Sciatic nerve (tissue), 2 donors: ENCODE data around the gene CR1L. TPM values are rescaled to one million over a fixed set of nuclear protein-coding genes. Genes with fewer than 3 reads are reported as not detected.
"Not testable (repeated sequence)": the region's sequence is repeated elsewhere in the genome, so short reads cannot be mapped to it uniquely, and the experiment has no call there.

Experiments used
- ATAC-seq: fragments of 200-7000 bp; cut with Tn5 transposase; one replicate; pipeline ENCODE4 v1.9.1; 2020; ENCODE audit warnings: mild to moderate bottlenecking, moderate library complexity
- DNase-seq: peaks from one replicate; pipeline ENCODE4 v3.0.0-alpha.2; 2020; ENCODE audit warnings: low spot score
- intact Hi-C: fragments of 100-400 bp; cut with DNase I; formaldehyde crosslinking; loops from one replicate; pipeline ENCODE4 v1.14.2; 2022
- total RNA-seq: library from RNA; stranded (reverse); fragmentation: NEBNext Ultra II Directional; extraction: Animal tissue kit (Norgen Biotek cat#: 25700); gene quantifications from one replicate; pipeline ENCODE4 v1.2.1, GENCODE V29; 2021
- donor health status: DM: no; HTN: no; CAD: no.
- donor health status: DM: no; HTN: no; CAD: no.

The CR1L gene
- total RNA-seq, 1 donor from 2014 or later: 0.45 TPM

DNA sequence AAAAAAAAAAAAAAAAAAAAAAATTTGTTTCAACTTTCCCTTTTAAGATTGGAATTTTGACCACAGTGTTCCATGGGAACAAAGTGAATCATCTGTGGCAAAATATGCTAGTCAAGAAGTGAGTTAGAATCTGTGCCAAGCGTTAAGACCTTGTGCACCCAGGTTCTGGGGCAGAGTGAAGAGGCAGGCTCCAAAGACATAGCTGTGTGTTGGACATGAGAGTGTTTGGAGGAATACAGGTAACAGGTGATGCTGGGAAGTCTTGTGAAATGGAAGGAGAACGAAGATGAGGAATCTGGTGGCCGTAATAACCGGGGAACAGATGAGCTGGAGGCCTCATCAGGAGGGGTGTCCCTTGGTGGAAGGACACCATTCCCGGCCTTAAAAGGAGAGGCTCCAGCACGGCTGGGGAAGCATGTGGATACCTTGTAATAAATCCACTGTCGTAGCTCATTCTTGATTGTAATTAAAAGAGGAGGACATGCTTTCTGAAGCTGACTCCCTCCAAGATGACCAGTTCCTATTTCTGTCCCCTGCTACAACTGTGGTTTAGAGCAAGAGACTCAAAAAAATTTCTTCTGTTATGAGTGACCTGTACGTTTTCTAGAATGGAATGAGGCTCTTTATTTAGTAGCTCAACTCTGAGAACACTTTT is 92.7 kb downstream of the CR1L start:
- intact Hi-C loops, DNase-seq, ATAC-seq: not testable (repeated sequence)

DNA sequence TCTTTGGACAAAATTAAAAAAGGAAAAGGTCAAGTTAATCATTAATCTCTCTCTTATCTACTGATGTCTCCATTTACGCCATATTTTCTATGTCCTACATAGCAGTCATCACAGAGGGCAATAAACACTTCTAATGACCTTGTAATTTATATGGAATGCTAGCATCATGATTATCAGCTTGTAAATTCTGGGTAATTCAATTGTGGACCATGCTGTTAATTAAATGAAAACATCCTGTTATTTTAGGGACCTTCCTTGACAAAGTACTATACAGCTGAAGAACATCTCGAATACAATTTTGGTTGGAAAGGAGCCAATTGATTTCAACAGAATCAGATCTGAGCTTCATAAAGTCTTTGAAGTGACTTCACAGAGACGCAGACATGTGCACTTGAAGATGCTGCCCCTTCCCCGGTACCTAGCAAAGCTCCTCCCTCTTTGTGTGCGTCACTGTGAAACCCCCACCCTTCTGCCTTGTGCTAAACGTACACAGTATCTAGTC is 93.3 kb downstream of the CR1L start:
- ATAC-seq, intact Hi-C loops, DNase-seq: not testable (repeated sequence)

DNA sequence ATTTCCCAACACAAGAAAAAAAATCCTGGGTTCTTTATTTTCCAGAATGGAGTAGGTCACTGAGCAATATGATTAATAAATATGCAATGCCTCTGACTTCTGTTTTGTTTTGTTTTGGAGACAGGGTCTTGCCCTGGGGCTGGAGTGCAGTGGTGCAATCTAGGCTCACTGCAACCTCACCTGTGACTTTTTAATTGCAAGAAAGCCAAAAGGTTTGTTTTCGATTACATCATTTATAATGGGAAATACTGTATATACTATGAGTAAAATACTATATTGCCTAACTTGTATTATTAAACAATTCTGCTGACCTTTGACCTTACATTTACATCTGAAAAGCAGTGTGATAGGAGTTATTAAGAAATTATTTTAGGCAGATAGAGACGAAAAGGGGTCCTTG is 95.3 kb downstream of the CR1L start:
- intact Hi-C loops: no loop called here
- DNase-seq (no peak), ATAC-seq (no peak)

DNA sequence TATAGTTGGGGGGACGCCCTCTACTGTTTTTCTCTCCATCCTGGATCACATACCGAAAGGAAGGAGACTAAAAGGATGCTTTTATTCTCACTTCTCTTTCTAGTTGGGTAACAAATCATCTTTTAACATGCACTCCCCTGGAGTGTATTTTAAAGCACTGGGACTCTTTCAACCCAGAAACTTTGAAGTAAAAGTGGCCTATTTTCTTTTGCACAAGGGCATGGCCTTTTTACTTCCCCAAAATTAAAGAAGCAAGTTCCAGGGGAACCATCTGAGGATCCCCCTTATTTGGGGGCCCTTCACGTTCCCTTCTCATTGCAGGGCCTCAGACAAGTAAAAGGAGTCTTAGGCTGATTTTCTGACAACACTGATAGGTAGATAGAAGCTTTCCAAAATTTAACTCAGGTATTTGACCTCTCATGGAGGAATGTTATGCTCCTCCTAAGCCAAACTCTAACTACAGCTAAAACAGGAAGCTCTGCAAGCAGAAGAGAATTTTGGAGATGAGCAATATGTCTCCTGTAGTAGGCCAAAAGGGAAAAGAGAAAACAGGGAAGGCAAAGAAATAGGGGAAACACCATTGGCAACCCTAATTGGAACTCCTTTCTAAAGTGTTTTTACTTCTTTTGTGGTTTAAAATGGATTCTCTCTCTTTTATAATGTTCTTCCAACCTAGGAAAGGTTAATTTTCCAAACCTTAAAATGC is 98.1 kb downstream of the CR1L start:
- ATAC-seq: no peak
- intact Hi-C loops: no loop called here

DNA sequence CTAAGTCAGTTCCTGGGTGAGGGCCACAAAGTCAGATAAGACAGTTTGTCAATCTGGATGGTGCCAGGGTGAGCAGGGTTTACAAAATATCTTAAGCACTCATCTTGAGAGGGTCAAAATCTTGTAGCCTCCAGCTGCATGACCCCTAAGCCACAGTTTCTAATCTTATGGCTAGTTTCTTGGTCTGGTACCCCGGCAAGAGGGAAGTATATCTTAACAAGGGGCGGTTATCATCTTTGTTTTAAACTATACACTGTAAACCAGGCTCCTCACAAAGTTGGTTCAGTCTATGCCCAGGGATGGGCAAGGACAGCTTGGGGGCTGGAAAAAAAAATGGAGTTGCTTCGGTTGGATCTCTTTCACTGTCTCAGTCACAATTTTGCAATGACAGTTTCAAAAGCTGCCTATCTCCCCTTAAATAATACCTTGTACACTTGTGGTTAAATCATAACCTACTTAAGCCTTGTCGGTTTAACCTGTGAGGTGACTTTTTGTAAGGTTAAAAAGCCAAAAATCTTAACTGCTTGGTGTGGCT is 99.1 kb downstream of the CR1L start:
- DNase-seq (no peak), ATAC-seq (no peak)
- intact Hi-C loops: no loop called here

More for the DNA sequence above, 98.1 kb downstream of the CR1L start:
- DNase-seq: no peak

DNA sequence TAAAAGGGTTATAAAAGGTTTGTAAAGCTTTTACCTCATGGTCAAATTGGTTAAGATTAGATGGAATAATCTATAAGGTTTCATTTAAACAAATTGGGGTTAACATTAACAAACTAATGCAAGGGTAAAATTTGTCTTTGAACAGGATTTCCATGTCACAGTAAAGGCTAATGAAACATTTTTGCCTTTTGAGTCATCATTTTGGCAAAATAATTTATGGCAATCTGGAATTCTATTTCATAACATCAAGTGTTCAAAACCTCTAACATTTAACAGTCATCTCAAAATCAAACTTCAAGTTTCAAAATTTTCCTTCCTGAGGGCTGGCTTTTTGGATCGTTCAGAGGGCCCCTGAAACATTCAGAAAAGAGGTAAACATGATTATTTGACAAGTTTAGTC is 100.4 kb downstream of the CR1L start:
- ATAC-seq (no peak), DNase-seq (no peak)
- intact Hi-C loops: no loop called here

DNA sequence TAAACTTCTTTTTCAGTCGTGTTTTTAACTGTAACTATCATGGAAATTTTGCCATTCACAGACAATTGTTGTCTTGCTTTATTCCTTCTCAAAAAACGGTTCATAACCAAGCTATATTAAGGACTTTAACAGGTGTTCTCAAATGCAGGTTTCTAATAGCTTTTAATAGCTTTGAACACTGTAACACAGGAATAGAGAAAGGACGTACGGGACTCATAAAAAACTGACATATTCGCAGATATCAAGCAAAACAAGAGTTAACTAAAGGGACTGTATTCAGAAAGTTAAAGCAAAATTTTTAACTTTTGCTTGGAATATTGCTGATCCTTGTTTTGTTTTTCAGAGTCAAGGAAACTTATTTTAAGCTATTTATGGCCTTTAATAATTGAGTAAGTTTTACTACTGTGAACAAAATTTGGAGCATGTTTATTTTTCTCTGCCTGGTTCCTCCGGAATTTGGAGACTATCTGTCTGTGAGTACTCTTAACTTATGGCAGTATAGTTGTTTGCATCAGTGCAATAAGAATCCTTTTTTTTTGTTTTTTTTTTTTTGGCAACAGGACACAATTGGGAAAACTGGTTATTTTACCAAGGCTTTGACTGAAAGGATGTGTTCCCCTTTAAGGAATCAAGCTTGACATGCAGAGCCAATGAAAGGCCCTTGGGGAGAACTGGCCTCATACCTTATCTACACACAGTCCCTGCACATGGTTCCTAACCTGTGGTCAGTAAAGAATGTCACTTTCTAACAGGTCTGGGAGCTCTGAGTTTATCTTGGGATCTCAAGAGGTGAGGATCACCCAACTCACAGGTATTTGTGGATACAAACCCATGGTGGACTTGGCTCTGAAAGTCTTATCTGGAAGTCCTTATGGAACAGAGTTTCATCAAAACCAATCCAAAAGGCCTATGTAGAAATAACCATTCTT is 101.2 kb downstream of the CR1L start:
- DNase-seq (no peak), ATAC-seq (no peak)
- intact Hi-C loops: no loop called here

DNA sequence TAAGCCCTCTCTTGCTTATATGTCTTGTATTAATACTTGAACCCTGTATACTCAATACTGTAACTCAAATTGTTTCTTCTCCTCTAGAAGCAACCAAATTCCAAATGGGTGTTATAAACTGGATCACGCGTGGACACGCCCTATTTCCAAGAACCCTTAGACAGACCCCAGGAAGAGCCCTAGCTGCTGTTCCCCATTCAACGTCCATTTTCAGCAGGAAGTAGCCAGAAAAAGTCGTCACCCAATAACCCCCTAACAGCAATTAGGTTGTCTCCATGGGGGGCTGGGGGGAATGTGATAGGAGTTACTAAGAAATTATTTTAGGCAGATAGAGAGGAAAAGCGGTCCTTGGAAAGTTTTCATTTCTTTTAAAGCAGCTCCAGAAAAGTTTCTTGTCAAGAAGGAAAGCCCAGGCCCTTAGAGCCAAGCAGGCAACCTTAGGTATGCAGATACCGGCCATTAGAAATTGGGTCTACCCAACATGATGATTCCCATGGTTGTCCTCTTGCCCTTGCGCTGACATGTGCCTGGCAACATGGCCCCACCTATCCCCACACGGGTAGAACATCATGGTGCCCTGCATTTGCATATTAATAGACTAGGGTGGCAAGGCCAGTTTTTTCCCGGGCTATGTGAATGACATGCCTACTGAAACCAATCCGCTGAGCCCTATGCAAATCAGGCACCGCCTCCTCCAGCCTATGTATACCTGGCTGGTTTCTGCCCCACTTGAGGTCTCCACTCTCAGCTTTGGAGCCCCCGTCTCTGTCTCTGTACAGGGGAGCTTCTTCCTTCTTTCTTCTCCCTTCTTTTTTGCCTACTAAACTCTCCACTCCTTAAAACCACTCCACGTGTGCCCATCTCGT is 102.9 kb downstream of the CR1L start:
- ATAC-seq (no peak), DNase-seq (no peak)
- intact Hi-C loops: no loop called here

DNA sequence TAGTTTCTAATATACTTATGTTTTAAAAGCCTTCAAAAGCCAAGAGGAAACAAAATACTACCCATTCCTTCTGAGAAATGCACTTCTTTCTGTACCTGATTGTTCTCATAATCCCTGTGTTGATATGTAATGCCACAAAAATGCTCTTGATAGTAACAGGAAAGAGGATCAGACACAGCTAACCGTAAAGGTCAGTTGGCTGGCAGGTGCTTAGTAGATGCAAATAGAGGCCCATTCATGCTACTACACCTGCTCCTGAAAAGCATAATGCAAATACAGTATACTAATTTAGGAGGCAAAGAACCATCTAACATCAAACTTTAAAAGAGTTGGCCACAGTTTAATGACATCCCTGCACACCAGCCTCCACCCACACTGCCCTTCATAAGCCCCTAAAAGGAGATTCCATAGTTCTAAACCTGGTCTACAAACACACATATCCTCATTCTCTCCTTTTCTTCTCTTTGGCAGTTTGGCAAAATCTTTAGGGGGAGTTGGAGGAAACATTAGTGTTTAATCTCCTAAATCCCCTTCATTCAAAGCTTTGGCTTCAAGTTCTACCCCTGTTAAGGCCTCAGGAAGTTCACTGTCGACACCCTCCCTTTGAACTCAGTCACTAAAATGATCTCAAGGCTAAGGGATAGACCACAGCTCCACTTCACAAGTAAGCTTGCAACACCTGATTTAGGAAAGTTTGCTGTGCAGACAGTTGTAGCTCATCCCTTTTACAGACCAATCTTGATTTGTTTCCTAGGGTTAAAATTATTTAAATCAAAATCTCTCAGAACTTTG is 104.0 kb downstream of the CR1L start:
- DNase-seq (no peak), ATAC-seq (no peak)
- intact Hi-C loops: no loop called here

DNA sequence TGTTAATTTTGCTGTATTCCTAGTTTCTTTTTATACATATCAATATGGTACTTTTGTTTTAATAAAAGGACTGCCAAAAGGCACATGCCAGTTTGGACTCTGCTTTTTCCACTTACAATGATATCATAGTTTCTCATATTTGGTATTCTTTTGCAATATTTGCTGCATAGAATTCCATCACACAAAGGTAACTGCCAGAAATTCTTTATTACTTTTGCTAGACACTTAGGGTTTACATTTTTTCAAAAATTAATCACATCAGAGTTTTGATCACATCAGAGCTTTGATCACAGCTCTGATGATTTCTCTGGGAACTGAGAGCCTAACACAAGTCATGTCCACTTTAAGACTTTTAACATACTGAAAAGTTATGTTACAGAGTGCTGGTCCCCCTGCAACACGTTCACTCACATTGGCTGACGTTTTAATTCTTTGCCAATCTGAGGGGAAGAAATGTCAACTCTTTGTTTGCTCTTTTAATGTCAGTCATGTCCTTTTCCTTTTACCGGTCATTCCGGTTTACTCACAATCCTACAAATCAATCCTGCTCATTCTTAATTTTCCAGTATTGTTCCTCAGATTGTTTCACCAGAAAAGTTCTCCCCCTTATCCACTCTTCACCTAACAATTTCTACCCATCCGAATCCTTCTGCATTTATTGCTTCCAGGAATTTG is 105.8 kb downstream of the CR1L start:
- no peak for ATAC-seq
- DNase-seq: no peak
- intact Hi-C loops: no loop called here

DNA sequence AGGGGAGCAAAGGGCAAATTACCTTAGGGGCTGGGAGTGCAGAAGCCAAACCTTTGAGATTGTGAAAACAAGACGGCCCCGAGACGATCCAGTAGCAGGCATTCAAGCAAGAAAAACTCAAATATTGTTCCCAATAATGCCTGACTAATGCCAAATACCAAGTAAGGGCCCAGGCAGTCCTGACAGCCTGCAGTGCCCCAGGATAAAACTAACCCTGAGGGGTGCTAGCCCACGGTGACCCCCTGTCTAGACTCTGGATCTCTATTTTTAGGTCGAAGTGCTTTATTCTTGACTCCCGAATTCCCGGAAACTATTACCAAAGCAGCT is 106.5 kb downstream of the CR1L start:
- intact Hi-C loops, DNase-seq, ATAC-seq: not testable (repeated sequence)

DNA sequence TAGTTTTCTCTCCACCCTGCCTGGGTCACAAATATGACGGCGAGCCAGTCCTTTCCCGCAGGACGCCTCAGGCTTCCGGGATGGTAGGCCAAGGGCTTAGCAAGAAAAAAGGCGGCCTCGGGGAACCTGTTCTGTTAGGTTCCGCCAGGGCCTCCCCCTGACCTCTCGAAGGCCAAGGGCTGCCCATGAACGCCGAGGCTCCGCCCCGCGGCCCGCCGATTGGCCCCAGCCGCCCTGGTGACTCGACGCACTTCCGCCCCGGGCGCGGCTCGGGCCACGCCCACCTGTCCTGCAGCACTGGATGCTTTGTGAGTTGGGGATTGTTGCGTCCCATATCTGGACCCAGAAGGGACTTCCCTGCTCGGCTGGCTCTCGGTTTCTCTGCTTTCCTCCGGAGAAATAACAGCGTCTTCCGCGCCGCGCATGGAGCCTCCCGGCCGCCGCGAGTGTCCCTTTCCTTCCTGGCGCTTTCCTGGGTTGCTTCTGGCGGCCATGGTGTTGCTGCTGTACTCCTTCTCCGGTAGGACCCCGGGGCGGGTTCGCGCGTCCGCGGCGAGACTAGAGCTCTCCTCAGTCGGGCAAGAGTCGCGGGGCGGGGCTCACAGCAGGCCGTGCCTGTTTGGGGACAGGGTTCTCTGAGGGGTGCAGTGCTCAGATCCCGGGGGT is 107.0 kb downstream of the CR1L start, which contains the start of gene CD46:
Gene CD46 (plus strand): TSS at position 265 of the 666 bp plus-strand sequence. CDS start 159 bp downstream, at position 424.
- DNase-seq (peak; percentile 97), ATAC-seq (peak; percentile 100)
- intact Hi-C loops: no loop called here

DNA sequence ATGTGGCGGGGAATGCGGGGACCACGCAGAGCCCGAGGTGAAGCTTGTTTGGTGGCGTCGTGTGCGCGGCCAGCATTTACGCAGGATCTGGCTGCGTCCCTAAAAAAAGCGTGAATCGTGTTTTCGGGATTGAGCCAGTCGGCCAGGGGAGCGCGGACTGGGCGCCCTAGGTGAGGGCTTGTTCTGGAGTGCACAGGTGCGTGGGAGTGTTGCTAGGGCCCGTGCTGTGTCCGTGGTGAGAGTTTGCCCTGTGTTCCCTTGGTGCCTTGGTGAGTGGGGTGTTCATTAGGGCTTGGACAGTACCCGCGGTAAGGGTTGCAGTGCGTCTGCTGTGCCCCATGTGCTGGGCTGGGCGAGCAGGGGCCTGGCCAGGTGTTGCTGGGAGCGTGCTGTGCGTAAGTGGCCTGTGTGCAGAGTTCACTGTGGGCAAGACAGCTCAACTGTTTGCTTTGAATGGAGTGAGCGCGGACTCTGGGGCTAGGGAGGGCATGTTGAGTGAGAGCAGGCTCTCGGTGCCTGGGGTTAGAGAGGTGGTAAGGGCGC is 107.6 kb downstream of the CR1L start:
- peak; percentile 50 for ATAC-seq
- intact Hi-C loops: no loop called here
- no peak for DNase-seq

DNA sequence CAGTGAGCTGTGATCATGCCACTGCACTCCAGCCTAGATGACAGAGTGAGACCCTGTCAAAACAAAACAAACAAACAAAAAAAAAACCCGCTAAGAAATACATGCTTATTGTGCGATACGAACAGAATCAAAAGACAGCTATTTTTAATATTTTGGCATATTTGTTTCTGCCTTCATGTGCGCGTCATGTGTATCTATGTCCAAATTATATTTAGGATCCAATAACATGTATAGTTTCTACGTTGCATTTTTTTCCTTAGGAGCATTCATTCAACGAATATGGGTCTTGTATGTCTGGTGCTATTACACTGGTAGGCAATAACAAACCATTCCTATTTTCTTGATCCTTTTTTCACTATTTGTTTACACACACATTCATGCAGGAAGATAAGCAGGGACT is 108.7 kb downstream of the CR1L start:
- ATAC-seq: no peak
- intact Hi-C loops: no loop called here
- DNase-seq: no peak

DNA sequence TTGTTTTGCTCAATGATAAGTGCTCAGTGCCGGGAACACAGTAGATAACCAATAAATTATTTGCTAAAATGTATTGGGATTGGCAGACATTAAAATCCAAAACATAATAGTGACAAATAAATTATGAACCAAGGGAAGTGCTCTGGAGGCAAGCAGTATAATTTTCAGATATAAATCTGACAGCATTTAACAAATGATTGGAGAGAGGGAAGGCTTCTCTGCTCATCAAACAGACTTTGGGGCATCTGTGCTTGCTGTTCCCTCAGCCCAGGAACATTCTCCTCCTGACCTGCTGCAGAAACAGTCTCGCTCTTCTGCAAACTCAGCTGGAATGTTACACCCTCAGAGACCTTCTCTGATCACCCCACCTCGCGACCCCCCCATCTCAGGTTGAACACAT is 109.1 kb downstream of the CR1L start:
- ATAC-seq: no peak
- no peak for DNase-seq
- intact Hi-C loops: no loop called here

DNA sequence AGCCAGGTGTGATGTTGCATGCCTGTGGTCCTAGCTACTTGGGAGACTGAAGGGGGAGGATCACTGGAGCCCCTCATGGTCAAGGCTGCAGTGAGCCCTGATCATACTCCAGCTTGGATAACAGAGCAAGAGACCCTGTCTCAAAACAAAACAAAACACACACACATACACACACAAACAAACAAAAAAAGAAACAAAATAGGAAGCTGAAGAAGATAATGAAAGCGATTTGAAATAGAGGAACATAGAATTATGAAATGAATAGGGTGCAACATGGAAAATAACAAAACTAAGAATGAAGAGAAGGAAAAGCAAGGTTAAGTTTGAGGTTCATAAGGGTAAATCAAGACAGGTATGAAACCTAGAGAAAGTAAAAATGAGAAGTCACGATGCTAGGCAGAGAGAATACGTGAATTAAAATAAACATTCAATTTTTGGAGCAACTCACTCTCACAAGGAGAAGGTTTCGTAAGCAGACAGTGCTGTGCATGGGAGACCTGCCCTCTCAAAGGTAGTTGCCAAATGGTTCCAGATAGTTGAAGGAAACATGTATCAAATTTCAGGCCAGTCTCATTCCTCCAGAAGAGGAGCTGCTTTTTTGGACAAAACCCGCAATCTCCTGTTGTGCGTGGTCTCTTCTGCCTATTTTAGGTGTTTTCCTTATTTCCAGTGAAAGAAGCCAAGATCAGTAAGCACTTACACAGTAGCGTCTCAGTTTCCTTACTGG is 110.2 kb downstream of the CR1L start:
- ATAC-seq: no peak
- intact Hi-C loops: no loop called here
- no peak for DNase-seq
